Measurements from ENCODE around the gene KIAA1217. TPM values are rescaled to one million over a fixed set of nuclear protein-coding genes. Genes with fewer than 3 reads are reported as not detected.
A peak's percentile ranks its signal among the peaks of the same experiment; 100 is the strongest.

The KIAA1217 gene
- total RNA-seq, 1 experiment from 2014 or later, result 76.2 TPM

- POLR2A ChIA-PET (ENCODE audit: low non-redundant PET), result interaction anchor here (0.8 kb wide), 1 partner anchor 14 kb away, joined by 6 read pairs; no protein-coding TSS in a partner anchor
- intact Hi-C loops (cut with micrococcal nuclease; ENCODE audit: unreplicated experiment), result no loop called here
- CTCF ChIA-PET, result no interaction called here
These were observed 162.5 kb downstream of the KIAA1217 start for GRCh38 chr10:24371396-24371795.

GRCh38 chr10:24374134-24374915, 165.4 kb downstream of the KIAA1217 start:
- CTCF ChIA-PET, result interaction anchor here (1.0 kb wide), 1 partner anchor 13 kb away, joined by 3 read pairs; no protein-coding TSS in a partner anchor
- peaks cover 9% of the 10 kb centered on the region for H3K9me3 ChIP-seq (ENCODE audit: low read depth, low read length, poor library complexity, severe bottlenecking)
- BruUV-seq (replicated peaks), result no TSS peak
- no peak overlapping the region for H3K4me3 ChIP-seq (ENCODE audit: low read depth, low read length, poor library complexity, severe bottlenecking)
- intact Hi-C loops (cut with micrococcal nuclease; ENCODE audit: unreplicated experiment), result no loop called here
- H3K36me3 ChIP-seq (ENCODE audit: insufficient read depth, low read length, poor library complexity, severe bottlenecking), result no peaks in the 10 kb centered on the region
- POLR2A ChIA-PET (ENCODE audit: low non-redundant PET), result interaction anchor here (0.5 to 0.6 kb wide), 2 partner anchors 157 to 230 kb away, joined by 3 to 14 read pairs; no protein-coding TSS in a partner anchor
- peaks cover 35% of the 10 kb centered on the region for H3K4me1 ChIP-seq (ENCODE audit: insufficient read depth, low read length, poor library complexity, severe bottlenecking)
- peak overlapping the region; percentile 31 for H3K27ac ChIP-seq (ENCODE audit: low read depth, low read length, poor library complexity, severe bottlenecking)
- no peak for TF ChIP-seq CTCF (conservative IDR thresholded peaks at IDR 0.05; ENCODE audit: low read depth, low read length)
- TF ChIP-seq EZH2 (IDR thresholded peaks at IDR 0.05; ENCODE audit: borderline replicate concordance, low read depth, low read length, poor library complexity, severe bottlenecking), result no peak
- H3K27me3 ChIP-seq (replicated peaks; ENCODE audit: insufficient read depth, low read depth, low read length, poor library complexity), result no peaks in the 10 kb centered on the region
- no peak for DNase-seq (ENCODE audit: low spot score)

More at GRCh38 chr10:24371396-24371795, 162.5 kb downstream of the KIAA1217 start:
- no peak for DNase-seq (ENCODE audit: low spot score)
- no peaks in the 10 kb centered on the region for H3K36me3 ChIP-seq (ENCODE audit: insufficient read depth, low read length, poor library complexity, severe bottlenecking)
- H3K4me3 ChIP-seq (ENCODE audit: low read depth, low read length, poor library complexity, severe bottlenecking), result no peak overlapping the region
- H3K27ac ChIP-seq (ENCODE audit: low read depth, low read length, poor library complexity, severe bottlenecking), result no peak overlapping the region
- peaks cover 9% of the 10 kb centered on the region for H3K9me3 ChIP-seq (ENCODE audit: low read depth, low read length, poor library complexity, severe bottlenecking)
- BruUV-seq (replicated peaks), result no TSS peak
- H3K27me3 ChIP-seq (replicated peaks; ENCODE audit: insufficient read depth, low read depth, low read length, poor library complexity), result no peaks in the 10 kb centered on the region
- TF ChIP-seq CTCF (conservative IDR thresholded peaks at IDR 0.05; ENCODE audit: low read depth, low read length), result no peak
- TF ChIP-seq EZH2 (IDR thresholded peaks at IDR 0.05; ENCODE audit: borderline replicate concordance, low read depth, low read length, poor library complexity, severe bottlenecking), result no peak
- H3K4me1 ChIP-seq (ENCODE audit: insufficient read depth, low read length, poor library complexity, severe bottlenecking), result peaks cover 29% of the 10 kb centered on the region

GRCh38 chr10:24375510-24375909, 166.6 kb downstream of the KIAA1217 start:
- H3K4me3 ChIP-seq (ENCODE audit: low read depth, low read length, poor library complexity, severe bottlenecking), result no peak overlapping the region
- ChIA-PET POLR2A (ENCODE audit: low non-redundant PET) (no interaction called here), CTCF (interaction anchor here (1.0 kb wide), 1 partner anchor 14 kb away, joined by 3 read pairs; no protein-coding TSS in a partner anchor)
- DNase-seq (ENCODE audit: low spot score), result no peak
- no TSS peak for BruUV-seq (replicated peaks)
- intact Hi-C loops (cut with micrococcal nuclease; ENCODE audit: unreplicated experiment), result no loop called here
- no peak for TF ChIP-seq CTCF (conservative IDR thresholded peaks at IDR 0.05; ENCODE audit: low read depth, low read length)
- no peak for TF ChIP-seq EZH2 (IDR thresholded peaks at IDR 0.05; ENCODE audit: borderline replicate concordance, low read depth, low read length, poor library complexity, severe bottlenecking)
- H3K27ac ChIP-seq (ENCODE audit: low read depth, low read length, poor library complexity, severe bottlenecking), result no peak overlapping the region
- no peaks in the 10 kb centered on the region for H3K36me3 ChIP-seq (ENCODE audit: insufficient read depth, low read length, poor library complexity, severe bottlenecking)
- peaks cover 9% of the 10 kb centered on the region for H3K9me3 ChIP-seq (ENCODE audit: low read depth, low read length, poor library complexity, severe bottlenecking)
- H3K4me1 ChIP-seq (ENCODE audit: insufficient read depth, low read length, poor library complexity, severe bottlenecking), result peaks cover 35% of the 10 kb centered on the region
- no peaks in the 10 kb centered on the region for H3K27me3 ChIP-seq (replicated peaks; ENCODE audit: insufficient read depth, low read depth, low read length, poor library complexity)
